Endothelial cell of umbilical vein (primary cell): ENCODE data around the gene PAX3. TPM values are rescaled to one million over a fixed set of nuclear protein-coding genes. Genes with fewer than 3 reads are reported as not detected.

Source experiments
- BruUV-seq: library from RNA; stranded (reverse); fragments of 400-500 nt; replicated peaks from 2 replicates; lab custom pipeline; 2021; lab: Mats Ljungman, UMichigan
- CTCF ChIA-PET: fragments of 300-600, 350-600 bp; sonication (Branson Sonifier 250); formaldehyde crosslinking; loops from one replicate; lab custom pipeline; 2021; ENCODE audit warnings: antibody characterized with exemption, inconsistent platforms; lab: Charles Lee
- POLR2A ChIA-PET: fragments of 300-600, 350-600 bp; sonication (Branson Sonifier 250); formaldehyde crosslinking; loops from one replicate; lab custom pipeline; 2021; ENCODE audit warnings: antibody characterized with exemption, inconsistent platforms; lab: Charles Lee
- DNase-seq: peaks from one replicate; pipeline ENCODE4 v3.0.0-alpha.2; 2011; ENCODE audit warnings: low read depth, low spot score
- FAIRE-seq: peaks from 2 replicates; lab custom pipeline; 2011; peaks lifted over from hg19 to GRCh38; lab: Jason Lieb, UNC
- H2AFZ ChIP-seq: 2 replicates; pipeline ENCODE4 v1.6.0; 2012; ENCODE audit warnings: low read depth, low read length, control low read depth, inconsistent platforms
- H3K27ac ChIP-seq: 2 replicates; pipeline ENCODE4 v1.5.1; 2011; ENCODE audit warnings: low read depth, mild to moderate bottlenecking, control low read depth, low read length, moderate library complexity; ENCODE audit not compliant: insufficient read depth
- H3K27me3 ChIP-seq, 2 experiments: 2 replicates each; pipeline versions ENCODE4 v1.6.0 to v1.6.1; 2011; ENCODE audit warnings: low read length in 2 of 2, mixed read lengths in 1 of 2; ENCODE audit not compliant: control insufficient read depth in 2 of 2, insufficient read depth in 2 of 2
- H3K36me3 ChIP-seq, 2 experiments: 2 replicates in 1 of 2; 3 replicates in 1 of 2; pipeline ENCODE4 v1.5.1; 2011; ENCODE audit warnings: low read length in 2 of 2, mild to moderate bottlenecking in 1 of 2, moderate library complexity in 1 of 2; ENCODE audit not compliant: control insufficient read depth in 2 of 2, insufficient read depth in 2 of 2; ENCODE audit errors: extremely low read depth in 1 of 2
- H3K4me1 ChIP-seq: 3 replicates; pipeline ENCODE4 v1.5.1; 2011; ENCODE audit warnings: mild to moderate bottlenecking, low read length; ENCODE audit not compliant: control insufficient read depth, insufficient read depth; ENCODE audit errors: extremely low read depth
- H3K4me2 ChIP-seq: 2 replicates; pipeline ENCODE4 v1.6.1; 2011; ENCODE audit warnings: low read length, control low read depth, mixed read lengths; ENCODE audit not compliant: insufficient read depth
- H3K4me3 ChIP-seq, 3 experiments: fragments of 200-600 bp in 1 of 3; sonication (generic), shearing (Covaris generic) in 1 of 3; replicated peaks in 1 of 3; 2 replicates each; pipeline ENCODE4 v1.5.1; 2011 to 2016; ENCODE audit warnings: control low read depth in 3 of 3, low read length in 3 of 3, mild to moderate bottlenecking in 2 of 3, inconsistent platforms in 1 of 3, low read depth in 1 of 3, moderate library complexity in 1 of 3; ENCODE audit not compliant: insufficient read depth in 1 of 3
- H3K79me2 ChIP-seq: 2 replicates; pipeline ENCODE4 v1.6.0; 2012; ENCODE audit warnings: low read length, inconsistent platforms; ENCODE audit not compliant: control insufficient read depth, insufficient read depth
- H3K9ac ChIP-seq: replicated peaks from 2 replicates; pipeline ENCODE3; 2011; ENCODE audit warnings: low read length, control low read depth; ENCODE audit not compliant: insufficient read depth; ENCODE audit errors: extremely low read depth
- H3K9me1 ChIP-seq: replicated peaks from 3 replicates; pipeline ENCODE4 v1.6.0; 2011; ENCODE audit warnings: mild to moderate bottlenecking, low read length; ENCODE audit not compliant: control insufficient read depth, insufficient read depth; ENCODE audit errors: extremely low read depth
- H3K9me3 ChIP-seq: replicated peaks from 2 replicates; pipeline ENCODE4 v1.5.1; 2012; ENCODE audit warnings: low read length, inconsistent platforms; ENCODE audit not compliant: control insufficient read depth, insufficient read depth
- H4K20me1 ChIP-seq: replicated peaks from 2 replicates; pipeline ENCODE3; 2011; ENCODE audit warnings: mild to moderate bottlenecking, low read length; ENCODE audit not compliant: control insufficient read depth, insufficient read depth; ENCODE audit errors: extremely low read depth
- EZH2 ChIP-seq: IDR thresholded peaks from 2 replicates; pipeline ENCODE4 v1.6.1; 2012; ENCODE audit warnings: borderline replicate concordance, low read depth, mild to moderate bottlenecking, moderate library complexity, low read length, inconsistent platforms; ENCODE audit not compliant: severe bottlenecking
- FOS ChIP-seq: IDR thresholded peaks from 2 replicates; pipeline ENCODE4 v1.6.1; 2011; ENCODE audit warnings: mild to moderate bottlenecking, low read length, moderate library complexity, borderline replicate concordance; ENCODE audit not compliant: insufficient read depth
- GATA2 ChIP-seq: IDR thresholded peaks from 2 replicates; pipeline ENCODE4 v1.7.0; 2011; ENCODE audit warnings: low read depth, mild to moderate bottlenecking, moderate library complexity, mixed read lengths, low read length; ENCODE audit not compliant: insufficient read length, insufficient read depth
- JUN ChIP-seq: IDR thresholded peaks from 2 replicates; pipeline ENCODE4 v1.6.1; 2011; ENCODE audit warnings: borderline replicate concordance, low read depth; ENCODE audit not compliant: insufficient read length, insufficient read depth
- MYC ChIP-seq: IDR thresholded peaks from one replicate; pipeline ENCODE4 v1.6.1; 2011; ENCODE audit warnings: mild to moderate bottlenecking, low read depth, low read length
- POLR2AphosphoS5 ChIP-seq: IDR thresholded peaks from 2 replicates; pipeline ENCODE4 v1.6.1; 2012; ENCODE audit warnings: low read depth, mild to moderate bottlenecking, control low read depth, low read length, moderate library complexity; ENCODE audit not compliant: insufficient read depth
- dilution Hi-C: fragments of 300-500 bp; cut with MboI; formaldehyde crosslinking; loops from one replicate; pipeline ENCODE4 v1.15.0; 2019; ENCODE audit warnings: low sequenced_read_pairs; ENCODE audit not compliant: extremely low pct_ligation_motif_present
- intact Hi-C: fragments of 100-400 bp; cut with micrococcal nuclease; formaldehyde crosslinking; loops from one replicate; pipeline ENCODE4 v1.10.0; 2022
- polyA plus RNA-seq, 4 experiments: library from polyadenylated mRNA; depleted of rRNA in 3 of 4; stranded (reverse) in 3 of 4; unstranded in 1 of 4; fragments of >200 nt; gene quantifications; 2 replicates each; pipeline versions ENCODE4 v1.2.1 to v1.2.3, GENCODE V29; 2011 to 2012; ENCODE audit warnings: missing spikeins in 1 of 4
- total RNA-seq: library from RNA; stranded (reverse); gene quantifications from 2 replicates; pipeline ENCODE4 v1.2.3, GENCODE V29; 2021
- TF ChIP-seq, protein P1 (sequence below), 2 donors: IDR thresholded peaks; 1 replicate in 1 of 2; 2 replicates in 1 of 2; pipeline ENCODE4 v1.5.1; 2011; ENCODE audit warnings: low read length in 2 of 2, mild to moderate bottlenecking in 2 of 2, moderate library complexity in 2 of 2, control low read depth in 1 of 2, inconsistent platforms in 1 of 2, low read depth in 1 of 2; ENCODE audit not compliant: insufficient read depth in 1 of 2; ENCODE audit errors: extremely low read depth in 1 of 2

Gene PAX3
- total and polyA plus RNA-seq, 2 donors (not counting 3 experiments of a cell fraction or from before 2014, with no cell fraction given): not detected

GRCh38 chr2:222208010-222208690, 90.6 kb downstream of the PAX3 start:
- dilution Hi-C loops: no loop called here
- BruUV-seq: no TSS peak
- H3K27me3 ChIP-seq: no peaks in the 10 kb centered on the region
- no peaks in the 10 kb centered on the region for H3K4me1 ChIP-seq
- DNase-seq (no peak), FAIRE-seq (no peak)
- H3K79me2 ChIP-seq: no peaks in the 10 kb centered on the region
- no peaks in the 10 kb centered on the region for H3K9me1 ChIP-seq
- H3K36me3 ChIP-seq: no peaks in the 10 kb centered on the region
- H2AFZ ChIP-seq: no peak overlapping the region
- H3K4me3 ChIP-seq: no peak overlapping the region
- no peak overlapping the region for H3K9ac ChIP-seq
- no peaks in the 10 kb centered on the region for H4K20me1 ChIP-seq
- no peak overlapping the region for H3K4me2 ChIP-seq
- no peak overlapping the region for H3K27ac ChIP-seq
- no peak for TF ChIP-seq JUN
- TF ChIP-seq, protein P1, sequence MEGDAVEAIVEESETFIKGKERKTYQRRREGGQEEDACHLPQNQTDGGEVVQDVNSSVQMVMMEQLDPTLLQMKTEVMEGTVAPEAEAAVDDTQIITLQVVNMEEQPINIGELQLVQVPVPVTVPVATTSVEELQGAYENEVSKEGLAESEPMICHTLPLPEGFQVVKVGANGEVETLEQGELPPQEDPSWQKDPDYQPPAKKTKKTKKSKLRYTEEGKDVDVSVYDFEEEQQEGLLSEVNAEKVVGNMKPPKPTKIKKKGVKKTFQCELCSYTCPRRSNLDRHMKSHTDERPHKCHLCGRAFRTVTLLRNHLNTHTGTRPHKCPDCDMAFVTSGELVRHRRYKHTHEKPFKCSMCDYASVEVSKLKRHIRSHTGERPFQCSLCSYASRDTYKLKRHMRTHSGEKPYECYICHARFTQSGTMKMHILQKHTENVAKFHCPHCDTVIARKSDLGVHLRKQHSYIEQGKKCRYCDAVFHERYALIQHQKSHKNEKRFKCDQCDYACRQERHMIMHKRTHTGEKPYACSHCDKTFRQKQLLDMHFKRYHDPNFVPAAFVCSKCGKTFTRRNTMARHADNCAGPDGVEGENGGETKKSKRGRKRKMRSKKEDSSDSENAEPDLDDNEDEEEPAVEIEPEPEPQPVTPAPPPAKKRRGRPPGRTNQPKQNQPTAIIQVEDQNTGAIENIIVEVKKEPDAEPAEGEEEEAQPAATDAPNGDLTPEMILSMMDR (IDR thresholded peaks at IDR 0.05; ENCODE audit: extremely low read depth in 1 of 2, insufficient read depth in 1 of 2, low read depth in 1 of 2, low read length in 2 of 2): no peak
- TF ChIP-seq EZH2: no peak
- TF ChIP-seq MYC: no peak
- no peak for TF ChIP-seq POLR2AphosphoS5
- no peak for TF ChIP-seq GATA2
- no peak for TF ChIP-seq FOS
- POLR2A ChIA-PET: no interaction called here
- CTCF ChIA-PET: interaction anchor here (1.6 kb wide), 1 partner anchor 22 kb away, joined by 3 read pairs; no protein-coding TSS in a partner anchor
- intact Hi-C loops: no loop called here
- H3K9me3 ChIP-seq: no peaks in the 10 kb centered on the region
